HepG2 (cell line): ENCODE measurements around the gene NUDT3. TPM values are rescaled to one million over a fixed set of nuclear protein-coding genes. Genes with fewer than 3 reads are reported as not detected.
A peak's percentile ranks its signal among the peaks of the same experiment; 100 is the strongest.

Experiments used
- ATAC-seq: fragments of 200-7000 bp; cut with Tn5 transposase; 3 replicates; pipeline ENCODE4 v1.9.1; 2020; ENCODE audit warnings: mild to moderate bottlenecking, moderate library complexity
- BruUV-seq: library from RNA; stranded (reverse); fragments of 400-500 nt; replicated peaks from 2 replicates; lab custom pipeline; 2021; lab: Mats Ljungman, UMichigan
- CTCF ChIA-PET: fragments of 300-600 bp; formaldehyde crosslinking; extraction: SDS; loops from one replicate; lab custom pipeline; 2021; ENCODE audit warnings: low total read pairs, inconsistent platforms, low intra/inter-chr PET ratio; lab: Yijun Ruan, JAX
- POLR2A ChIA-PET: fragments of 350-600 bp; sonication (Branson Sonifier 250); formaldehyde crosslinking; loops from one replicate; lab custom pipeline; 2020; ENCODE audit warnings: antibody characterized with exemption, inconsistent platforms; lab: Yijun Ruan, JAX
- DNase-seq: peaks from one replicate; pipeline ENCODE4 v3.0.0-alpha.2; 2015; ENCODE audit warnings: low spot score
- FAIRE-seq: peaks from 3 replicates; lab custom pipeline; 2011; peaks lifted over from hg19 to GRCh38; lab: Jason Lieb, UNC
- H2AFZ ChIP-seq: one replicate; pipeline ENCODE4 v1.6.1; 2011; ENCODE audit warnings: low read length, inconsistent platforms
- H3K27ac ChIP-seq: fragments of 300-600 bp; 3 replicates; pipeline ENCODE4 v1.8.0; 2011; ENCODE audit warnings: mixed run types, mild to moderate bottlenecking, mixed read lengths, low read length, inconsistent platforms; ENCODE audit not compliant: insufficient read depth; ENCODE audit errors: extremely low read length
- H3K27me3 ChIP-seq, 2 experiments: fragments of 200-600 bp in 1 of 2; 2 replicates in 1 of 2; 3 replicates in 1 of 2; pipeline versions ENCODE4 v1.6.0 to v1.8.0; 2011; ENCODE audit warnings: low read length in 2 of 2, mild to moderate bottlenecking in 2 of 2, moderate library complexity in 2 of 2, inconsistent platforms in 1 of 2; ENCODE audit not compliant: insufficient read depth in 2 of 2, control insufficient read depth in 1 of 2
- H3K36me3 ChIP-seq, 2 experiments: fragments of 200-600 bp in 1 of 2; replicated peaks in 1 of 2; 2 replicates in 1 of 2; 3 replicates in 1 of 2; pipeline versions ENCODE4 v1.5.1 to v1.8.0; 2011; ENCODE audit warnings: low read length in 2 of 2, inconsistent platforms in 1 of 2; ENCODE audit not compliant: insufficient read depth in 2 of 2, control insufficient read depth in 1 of 2
- H3K4me1 ChIP-seq: 2 replicates; pipeline ENCODE4 v1.5.1; 2012; ENCODE audit warnings: low read length, inconsistent platforms; ENCODE audit not compliant: insufficient read depth
- H3K4me2 ChIP-seq: 2 replicates; pipeline ENCODE4 v1.6.0; 2011; ENCODE audit warnings: low read depth, low read length, inconsistent platforms
- H3K4me3 ChIP-seq, 3 experiments: fragments of 200-600 bp in 1 of 3; sonication (generic), shearing (Covaris generic) in 1 of 3; replicated peaks in 1 of 3; 2 replicates each; pipeline ENCODE4 v1.5.1; 2011 to 2016; ENCODE audit warnings: low read length in 3 of 3, inconsistent platforms in 2 of 3, low read depth in 2 of 3, mild to moderate bottlenecking in 2 of 3, control low read depth in 1 of 3, mixed read lengths in 1 of 3; ENCODE audit not compliant: insufficient read depth in 1 of 3
- H3K79me2 ChIP-seq: one replicate; pipeline ENCODE4 v1.6.1; 2011; ENCODE audit warnings: low read length, inconsistent platforms; ENCODE audit not compliant: insufficient read depth
- H3K9ac ChIP-seq: 2 replicates; pipeline ENCODE4 v1.6.0; 2011; ENCODE audit warnings: mild to moderate bottlenecking, low read depth, low read length, inconsistent platforms; ENCODE audit not compliant: insufficient read depth
- H3K9me3 ChIP-seq: 2 replicates; pipeline ENCODE4 v1.5.1; 2012; ENCODE audit warnings: mild to moderate bottlenecking, low read length
- H4K20me1 ChIP-seq: 2 replicates; pipeline ENCODE4 v1.6.0; 2011; ENCODE audit warnings: inconsistent platforms, mild to moderate bottlenecking, low read length, moderate library complexity; ENCODE audit not compliant: insufficient read depth
- CEBPZ ChIP-seq: IDR thresholded peaks from 2 replicates; pipeline ENCODE4 v1.6.1; 2012; ENCODE audit warnings: low read length, improper control_type of control experiment
- CENPT ChIP-seq: sonication (generic); formaldehyde crosslinking; IDR thresholded peaks from 2 replicates; pipeline ENCODE4 v1.8.0; 2022; ENCODE audit warnings: low read depth, mild to moderate bottlenecking, moderate library complexity, missing genetic modification reagents
- ZBTB33 ChIP-seq: sonication (generic); formaldehyde crosslinking; IDR thresholded peaks from 2 replicates; pipeline ENCODE4 v1.4.0; 2020; ENCODE audit warnings: missing genetic modification reagents
- ZBTB38 ChIP-seq: sonication (generic); formaldehyde crosslinking; IDR thresholded peaks from 2 replicates; pipeline ENCODE4 v1.5.1; 2020; ENCODE audit warnings: mild to moderate bottlenecking, missing genetic modification reagents
- WGBS: methylation state at CpG from one replicate; pipeline ENCODE4 v1.1.6; 2017; ENCODE audit warnings: low lambda C conversion rate; 5-methylcytosine and 5-hydroxymethylcytosine counted together
- in situ Hi-C: cut with HindIII; loops from 2 replicates; pipeline ENCODE4 v1.10.0; 2017; ENCODE audit warnings: low pct_unique_long_range_greater_than_20kb; ENCODE audit not compliant: extremely low pct_ligation_motif_present
- intact Hi-C: fragments of 100-400 bp; cut with micrococcal nuclease; formaldehyde crosslinking; loops from one replicate; pipeline ENCODE4 v1.10.0; 2022; ENCODE audit not compliant: unreplicated experiment
- polyA plus RNA-seq, 8 experiments: library from polyadenylated mRNA; depleted of rRNA in 3 of 8; stranded (reverse) in 7 of 8; unstranded in 1 of 8; fragments of >200 nt; fragmentation: Illumina TruSeq in 4 of 8; extraction: Trizol in 4 of 8; gene quantifications; 2 replicates each; pipeline versions ENCODE4 v1.2.1 to v1.2.3, GENCODE V29; 2011 to 2016; ENCODE audit warnings: low read depth in 4 of 8, missing spikeins in 1 of 8, mixed read lengths in 1 of 8; ENCODE audit not compliant: insufficient read depth in 1 of 8
- total RNA-seq, 5 experiments: library from RNA; depleted of rRNA; stranded (reverse); fragments of >200 nt; fragmentation: Illumina TruSeq; extraction: Trizol; gene quantifications; 2 replicates each; pipeline ENCODE4 v1.2.3, GENCODE V29; 2016; ENCODE audit warnings: low read depth in 1 of 5

NUDT3 gene
- total and polyA plus RNA-seq, 2 of the 13 experiments (the other 11 are each of a cell fraction or from before 2014, with no cell fraction given), result 20.2 to 20.6 TPM

- intact Hi-C loops, result no loop called here
Observed at GRCh38 chr6:34234667-34235306, 157.7 kb downstream of the NUDT3 start.

More at GRCh38 chr6:34234667-34235306, 157.7 kb downstream of the NUDT3 start:
- Histone ChIP-seq H3K79me2 (peaks cover 22% of the 10 kb centered on the region), H3K4me3 (no peak overlapping the region), H3K9ac (no peak overlapping the region), H3K36me3 (no peaks in the 10 kb centered on the region), H4K20me1 (no peaks in the 10 kb centered on the region), H2AFZ (no peak overlapping the region), H3K27me3 (peaks cover 2 to 10% of the 10 kb centered on the region in 2 experiments; a peak in 4 of 5 replicates), H3K4me1 (peaks cover 31% of the 10 kb centered on the region), H3K4me2 (no peak overlapping the region), H3K9me3 (no peaks in the 10 kb centered on the region), H3K27ac (no peak overlapping the region)
- POLR2A ChIA-PET, result no interaction called here
- CTCF ChIA-PET, result no interaction called here
- no peak for ATAC-seq
- 81% methylated on average over 40 of the region's 53 CpGs for WGBS
- in situ Hi-C loops, result loop anchor here (5.0 to 25.0 kb wide), 2 partner anchors 37 to 378 kb away; no protein-coding TSS in a partner anchor
- BruUV-seq, result no TSS peak
- no peak for DNase-seq
- TF ChIP-seq ZBTB38 (CRISPR knock-in tag) (0 out of 2 replicates have a peak, but pooled peaks have one; percentile 34), CEBPZ (no peak), CENPT (CRISPR knock-in tag) (no peak), ZBTB33 (CRISPR knock-in tag) (peak; percentile 88)
- FAIRE-seq, result no peak
